Measurements from ENCODE around the gene CYGB.

DNA sequence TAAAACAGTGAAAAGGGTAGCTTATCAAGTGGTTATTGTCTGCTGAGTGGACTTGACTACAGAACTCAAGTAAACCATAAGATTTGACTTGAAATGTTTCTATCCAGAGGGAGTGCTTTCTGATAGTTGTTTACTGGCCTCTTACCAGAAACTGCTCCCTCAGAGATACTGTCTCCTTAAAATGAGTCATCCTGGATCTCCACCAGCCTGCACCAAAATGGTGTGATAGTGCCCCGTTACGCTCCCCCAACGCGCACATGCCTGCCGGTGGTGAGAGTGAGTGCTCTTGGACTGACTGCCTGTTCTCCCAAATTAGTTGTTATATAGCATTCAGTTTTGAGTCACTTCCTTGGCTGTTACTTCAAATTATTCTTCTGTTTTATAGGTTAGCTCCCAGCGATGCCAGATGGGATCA, 25.2 kb upstream of the CYGB start:
- TF ChIP-seq, protein P1, sequence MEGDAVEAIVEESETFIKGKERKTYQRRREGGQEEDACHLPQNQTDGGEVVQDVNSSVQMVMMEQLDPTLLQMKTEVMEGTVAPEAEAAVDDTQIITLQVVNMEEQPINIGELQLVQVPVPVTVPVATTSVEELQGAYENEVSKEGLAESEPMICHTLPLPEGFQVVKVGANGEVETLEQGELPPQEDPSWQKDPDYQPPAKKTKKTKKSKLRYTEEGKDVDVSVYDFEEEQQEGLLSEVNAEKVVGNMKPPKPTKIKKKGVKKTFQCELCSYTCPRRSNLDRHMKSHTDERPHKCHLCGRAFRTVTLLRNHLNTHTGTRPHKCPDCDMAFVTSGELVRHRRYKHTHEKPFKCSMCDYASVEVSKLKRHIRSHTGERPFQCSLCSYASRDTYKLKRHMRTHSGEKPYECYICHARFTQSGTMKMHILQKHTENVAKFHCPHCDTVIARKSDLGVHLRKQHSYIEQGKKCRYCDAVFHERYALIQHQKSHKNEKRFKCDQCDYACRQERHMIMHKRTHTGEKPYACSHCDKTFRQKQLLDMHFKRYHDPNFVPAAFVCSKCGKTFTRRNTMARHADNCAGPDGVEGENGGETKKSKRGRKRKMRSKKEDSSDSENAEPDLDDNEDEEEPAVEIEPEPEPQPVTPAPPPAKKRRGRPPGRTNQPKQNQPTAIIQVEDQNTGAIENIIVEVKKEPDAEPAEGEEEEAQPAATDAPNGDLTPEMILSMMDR (IDR thresholded peaks at IDR 0.05; ENCODE audit: low read depth, low read length): no peak
- TF ChIP-seq POLR2A (IDR thresholded peaks at IDR 0.05; ENCODE audit: extremely low read depth, insufficient read length): no peak
